Measurements from ENCODE around the gene AGFG1.

- TF ChIP-seq CTCF (IDR thresholded peaks at IDR 0.05) (no peak), USF2 (CRISPR knock-in tag; IDR thresholded peaks at IDR 0.05) (no peak), NFYB (CRISPR knock-in tag; conservative IDR thresholded peaks at IDR 0.05; ENCODE audit: low read depth) (no peak), ZNF232 (CRISPR knock-in tag; IDR thresholded peaks at IDR 0.05) (no peak), MYBL2 (CRISPR knock-in tag; IDR thresholded peaks at IDR 0.05) (no peak), ATF6 (CRISPR knock-in tag; IDR thresholded peaks at IDR 0.05) (no peak), SOX15 (CRISPR knock-in tag; IDR thresholded peaks at IDR 0.05) (no peak), HMGXB4 (CRISPR knock-in tag; IDR thresholded peaks at IDR 0.05) (no peak), CREM (CRISPR knock-in tag; IDR thresholded peaks at IDR 0.05) (no peak)
Observed at GRCh38 chr2:227570615-227571014, 98.7 kb downstream of the AGFG1 start.
